Skeletal muscle satellite cell (primary cell): Measurements from ENCODE around the gene KRT5.
A peak's percentile ranks its signal among the peaks of the same experiment; 100 is the strongest.

ENCODE experiments used
- H3K27me3 ChIP-seq: 2 replicates; pipeline ENCODE4 v1.7.0; 2013; ENCODE audit warnings: low read length; ENCODE audit not compliant: control insufficient read depth, insufficient read depth
- H3K36me3 ChIP-seq: 2 replicates; pipeline ENCODE4 v1.7.0; 2013; ENCODE audit warnings: mild to moderate bottlenecking, control low read depth, low read length; ENCODE audit not compliant: insufficient read depth
- H3K4me1 ChIP-seq: 2 replicates; pipeline ENCODE4 v1.7.0; 2013; ENCODE audit warnings: low read length; ENCODE audit not compliant: control insufficient read depth, insufficient read depth
- H3K4me2 ChIP-seq: 2 replicates; pipeline ENCODE4 v1.7.0; 2013; ENCODE audit warnings: mild to moderate bottlenecking, low read length
- H3K4me3 ChIP-seq: 2 replicates; pipeline ENCODE4 v1.7.0; 2013; ENCODE audit warnings: low read length
- H3K9ac ChIP-seq: 2 replicates; pipeline ENCODE4 v1.7.0; 2013; ENCODE audit warnings: mild to moderate bottlenecking, low read depth, low read length, moderate library complexity
- H3K9me3 ChIP-seq: replicated peaks from 2 replicates; pipeline ENCODE4 v1.7.0; 2013; ENCODE audit warnings: mild to moderate bottlenecking, control low read depth, low read length

The KRT5 gene

DNA sequence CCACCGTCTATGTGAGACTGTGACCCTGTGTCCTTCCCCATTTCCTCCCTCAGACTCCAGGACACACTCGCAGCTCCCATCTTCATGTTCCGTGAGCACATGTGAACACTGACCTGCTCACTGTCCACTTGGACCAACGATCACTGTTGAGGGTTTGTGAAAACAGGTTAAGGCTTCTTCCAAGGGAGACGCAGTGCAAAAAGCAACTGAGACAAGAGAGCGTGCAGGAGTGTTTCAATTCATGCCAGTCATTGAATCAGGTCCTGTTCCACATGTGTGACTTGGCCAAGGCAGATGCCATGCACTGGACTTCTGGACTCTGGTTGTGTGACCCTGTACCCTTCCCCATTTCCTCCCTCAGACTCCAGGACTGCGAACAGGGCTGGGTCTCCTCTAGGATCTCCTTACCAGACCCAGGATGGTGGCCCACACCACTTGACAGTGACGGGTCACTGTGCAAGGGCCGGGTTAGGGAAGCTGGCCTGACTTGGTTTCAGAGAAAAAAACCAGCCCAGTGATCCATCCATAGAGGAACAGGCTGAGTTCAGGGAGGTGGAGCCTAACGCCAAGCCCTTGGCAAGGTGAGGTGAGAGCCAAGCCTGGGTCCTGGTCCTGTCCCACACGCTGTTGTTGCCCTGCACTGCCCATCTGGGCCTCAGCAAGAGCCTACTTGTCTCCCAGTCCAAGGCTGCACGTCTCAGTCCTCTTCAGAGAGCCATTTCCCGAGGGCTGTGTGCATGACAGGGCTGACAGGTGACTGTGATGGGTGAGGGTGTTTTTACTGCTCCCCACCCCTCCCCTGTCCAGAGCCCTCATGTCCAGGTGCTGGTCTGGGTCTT is 5.7 kb upstream of the KRT5 start:
- Histone ChIP-seq H3K9ac (no peak overlapping the region), H3K9me3 (no peaks in the 10 kb centered on the region), H3K4me2 (no peak overlapping the region), H3K27me3 (peaks cover 75% of the 10 kb centered on the region), H3K4me3 (no peak overlapping the region), H3K36me3 (no peaks in the 10 kb centered on the region), H3K4me1 (peaks cover 19% of the 10 kb centered on the region)

- H3K4me2 ChIP-seq: no peak overlapping the region
- H3K27me3 ChIP-seq: peaks cover 78% of the 10 kb centered on the region
- H3K4me1 ChIP-seq: peaks cover 19% of the 10 kb centered on the region
- no peaks in the 10 kb centered on the region for H3K9me3 ChIP-seq
- H3K36me3 ChIP-seq: no peaks in the 10 kb centered on the region
- no peak overlapping the region for H3K4me3 ChIP-seq
- no peak overlapping the region for H3K9ac ChIP-seq
Observed at GRCh38 chr12:52524898-52525591, 4.9 kb upstream of the KRT5 start.

DNA sequence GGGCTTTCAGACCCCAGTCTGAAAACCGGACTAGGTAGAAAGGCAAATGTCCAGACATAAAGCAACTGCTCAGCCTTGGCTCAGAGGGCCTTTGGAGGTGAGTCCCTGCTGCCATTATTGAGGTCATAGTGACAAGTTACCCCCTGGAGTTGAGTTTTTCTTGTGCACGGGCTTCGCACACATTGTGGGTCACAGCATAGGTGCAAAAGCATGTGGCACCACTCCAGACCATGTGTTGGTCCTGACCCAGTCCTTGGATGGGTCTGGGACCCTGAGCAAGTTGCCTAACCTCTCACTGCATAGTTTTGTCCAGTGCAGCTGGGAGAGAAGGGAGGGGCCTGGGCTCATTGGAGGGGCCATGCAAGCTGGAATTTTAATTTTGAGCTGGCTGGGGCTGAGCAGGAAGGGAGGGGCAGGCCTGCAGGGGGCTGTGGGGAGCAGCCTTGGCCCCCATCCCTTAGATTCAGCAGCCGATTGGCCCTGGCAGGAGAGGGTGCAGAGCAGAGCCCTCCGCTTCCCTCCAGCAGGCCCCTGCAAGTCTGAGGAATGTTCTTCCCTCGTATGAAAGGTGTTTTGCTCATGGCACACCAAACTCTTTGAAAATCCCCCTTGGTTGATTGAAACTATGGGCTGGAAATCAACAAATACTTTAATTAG is 4.2 kb upstream of the KRT5 start:
- no peak overlapping the region for H3K4me3 ChIP-seq
- H3K36me3 ChIP-seq: no peaks in the 10 kb centered on the region
- peaks cover 19% of the 10 kb centered on the region for H3K4me1 ChIP-seq
- no peak overlapping the region for H3K4me2 ChIP-seq
- H3K27me3 ChIP-seq: peaks cover 80% of the 10 kb centered on the region
- H3K9me3 ChIP-seq: no peaks in the 10 kb centered on the region
- H3K9ac ChIP-seq: no peak overlapping the region

GRCh38 chr12:52523824-52524223 is 3.6 kb upstream of the KRT5 start:
- H3K4me2 ChIP-seq: no peak overlapping the region
- H3K9ac ChIP-seq: no peak overlapping the region
- peaks cover 19% of the 10 kb centered on the region for H3K4me1 ChIP-seq
- no peaks in the 10 kb centered on the region for H3K36me3 ChIP-seq
- H3K9me3 ChIP-seq: no peaks in the 10 kb centered on the region
- no peak overlapping the region for H3K4me3 ChIP-seq
- H3K27me3 ChIP-seq: peaks cover 80% of the 10 kb centered on the region

- H3K4me3 ChIP-seq: no peak overlapping the region
- H3K9me3 ChIP-seq: no peaks in the 10 kb centered on the region
- H3K4me1 ChIP-seq: peaks cover 19% of the 10 kb centered on the region
- peak overlapping the region; percentile 54 for H3K4me2 ChIP-seq
- H3K36me3 ChIP-seq: no peaks in the 10 kb centered on the region
- H3K27me3 ChIP-seq: peaks cover 87% of the 10 kb centered on the region
- H3K9ac ChIP-seq: no peak overlapping the region
Observed at GRCh38 chr12:52522346-52523011, 2.3 kb upstream of the KRT5 start.

- H3K27me3 ChIP-seq: peaks cover 87% of the 10 kb centered on the region
- no peak overlapping the region for H3K9ac ChIP-seq
- peaks cover 19% of the 10 kb centered on the region for H3K4me1 ChIP-seq
Observed at GRCh38 chr12:52521568-52522266, 1.5 kb upstream of the KRT5 start.

DNA sequence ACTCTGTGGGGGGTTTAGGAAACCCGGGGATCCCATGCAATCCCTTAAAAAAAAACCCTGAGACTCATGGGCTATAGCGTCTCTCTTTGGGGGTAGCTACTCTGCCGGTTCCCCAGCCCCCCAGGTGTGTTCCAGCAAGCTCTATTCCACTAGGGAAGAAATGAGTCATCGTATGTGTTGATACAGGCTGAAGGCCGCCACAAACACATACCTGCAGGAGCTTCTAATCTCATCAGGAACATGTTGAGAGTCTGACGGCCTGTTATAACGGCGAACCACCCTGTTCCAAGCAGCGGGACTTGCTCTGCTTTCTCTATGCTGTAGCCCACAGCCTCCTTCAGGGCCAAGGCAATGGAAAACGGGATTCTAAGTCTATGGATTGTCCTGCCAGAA is 977 bp upstream of the KRT5 start:
- Histone ChIP-seq H3K9ac (no peak overlapping the region), H3K27me3 (peaks cover 88% of the 10 kb centered on the region), H3K4me3 (no peak overlapping the region), H3K36me3 (no peaks in the 10 kb centered on the region), H3K9me3 (no peaks in the 10 kb centered on the region), H3K4me1 (peaks cover 19% of the 10 kb centered on the region), H3K4me2 (no peak overlapping the region)

More at GRCh38 chr12:52521568-52522266, 1.5 kb upstream of the KRT5 start:
- H3K4me2 ChIP-seq: peak overlapping the region; percentile 54
- no peak overlapping the region for H3K4me3 ChIP-seq
- H3K36me3 ChIP-seq: no peaks in the 10 kb centered on the region
- no peaks in the 10 kb centered on the region for H3K9me3 ChIP-seq

DNA sequence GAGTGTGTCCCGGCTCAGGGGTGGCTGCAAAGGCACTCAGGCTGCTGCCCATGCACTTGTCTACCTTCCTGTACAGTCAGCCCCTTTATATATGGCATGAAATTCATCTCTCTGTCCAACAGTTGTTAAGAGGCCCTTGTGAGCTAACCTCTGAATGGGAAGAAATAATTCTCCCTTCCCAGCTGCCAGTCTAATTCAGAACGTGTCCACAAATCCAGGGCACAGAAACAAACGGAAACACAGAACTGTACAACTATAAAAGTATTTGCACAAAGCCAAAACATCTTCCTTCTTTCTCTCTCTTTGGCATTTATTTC is 849 bp downstream of the KRT5 start:
- H3K4me2 ChIP-seq: no peak overlapping the region
- H3K36me3 ChIP-seq: no peaks in the 10 kb centered on the region
- H3K27me3 ChIP-seq: peaks cover 83% of the 10 kb centered on the region
- H3K9me3 ChIP-seq: no peaks in the 10 kb centered on the region
- no peak overlapping the region for H3K9ac ChIP-seq
- peaks cover 19% of the 10 kb centered on the region for H3K4me1 ChIP-seq
- H3K4me3 ChIP-seq: no peak overlapping the region

DNA sequence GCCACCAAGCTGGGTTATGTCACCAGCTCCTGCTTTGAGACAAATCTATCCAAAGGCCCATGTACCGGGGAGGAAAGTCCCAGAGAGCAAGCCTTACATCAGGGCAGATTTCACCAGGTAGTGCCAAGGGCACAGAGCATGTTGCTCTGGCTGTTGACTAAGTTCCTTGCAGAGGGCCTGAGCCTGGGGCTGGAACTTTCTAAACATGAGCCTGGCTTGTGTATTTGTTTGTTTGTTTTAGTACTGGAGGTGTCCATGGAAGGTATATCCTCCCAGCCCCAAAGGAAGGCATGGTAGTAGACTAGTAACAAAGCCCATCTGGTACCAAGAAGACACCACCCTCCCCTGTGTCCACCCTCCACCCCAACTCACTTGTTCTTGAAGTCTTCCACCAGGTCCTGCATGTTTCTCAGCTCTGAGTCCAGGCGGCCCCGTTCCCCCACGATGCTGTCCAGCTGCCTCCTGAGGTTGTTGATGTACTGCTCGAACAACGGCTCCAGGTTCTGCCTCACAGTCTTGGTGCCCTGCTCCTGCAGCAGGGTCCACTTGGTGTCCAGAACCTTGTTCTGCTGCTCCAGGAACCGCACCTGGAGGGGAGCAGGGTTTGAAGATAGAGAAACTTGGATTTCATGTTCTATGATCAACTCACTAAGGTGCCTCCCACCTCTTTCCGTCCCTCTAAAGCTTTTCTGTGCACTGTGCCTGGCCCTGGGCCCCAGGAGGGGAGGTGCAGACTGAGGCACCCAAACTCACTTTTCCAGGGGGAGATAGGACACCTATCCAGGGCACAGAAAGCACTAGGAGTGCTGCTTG is 1.4 kb downstream of the KRT5 start:
- Histone ChIP-seq H3K4me2 (no peak overlapping the region), H3K9ac (no peak overlapping the region), H3K27me3 (peaks cover 77% of the 10 kb centered on the region), H3K4me1 (peaks cover 19% of the 10 kb centered on the region), H3K4me3 (no peak overlapping the region), H3K9me3 (no peaks in the 10 kb centered on the region), H3K36me3 (no peaks in the 10 kb centered on the region)

GRCh38 chr12:52517888-52518287 is 2.3 kb downstream of the KRT5 start:
- H3K27me3 ChIP-seq: peaks cover 69% of the 10 kb centered on the region
- H3K4me2 ChIP-seq: no peak overlapping the region
- no peaks in the 10 kb centered on the region for H3K36me3 ChIP-seq
- H3K4me3 ChIP-seq: no peak overlapping the region
- no peak overlapping the region for H3K9ac ChIP-seq
- H3K9me3 ChIP-seq: no peaks in the 10 kb centered on the region
- peaks cover 17% of the 10 kb centered on the region for H3K4me1 ChIP-seq
